H1 (cell line): Measurements from ENCODE around the gene EFHD1.

Experiments used
- JUN ChIP-seq: IDR thresholded peaks from 2 replicates; pipeline ENCODE4 v1.6.1; 2011; ENCODE audit warnings: low read depth, mild to moderate bottlenecking, improper control_type of control experiment, low read length
- NRF1 ChIP-seq: IDR thresholded peaks from 2 replicates; pipeline ENCODE4 v1.6.1; 2011; ENCODE audit warnings: mild to moderate bottlenecking, low read depth, low read length, improper control_type of control experiment
- YY1 ChIP-seq: IDR thresholded peaks from 2 replicates; pipeline ENCODE4 v1.6.1; 2011; ENCODE audit warnings: low read depth, mild to moderate bottlenecking, low read length
- ZNF274 ChIP-seq: IDR thresholded peaks from 2 replicates; pipeline ENCODE4 v1.7.0; 2012; ENCODE audit warnings: low read length, borderline replicate concordance; ENCODE audit errors: extremely low read depth

- TF ChIP-seq YY1 (no peak), ZNF274 (no peak), NRF1 (no peak), JUN (no peak)
Measured at GRCh38 chr2:232588680-232589585, 44.5 kb upstream of the EFHD1 start.
